ENCODE results near the gene MYPN.

MYPN gene

DNA sequence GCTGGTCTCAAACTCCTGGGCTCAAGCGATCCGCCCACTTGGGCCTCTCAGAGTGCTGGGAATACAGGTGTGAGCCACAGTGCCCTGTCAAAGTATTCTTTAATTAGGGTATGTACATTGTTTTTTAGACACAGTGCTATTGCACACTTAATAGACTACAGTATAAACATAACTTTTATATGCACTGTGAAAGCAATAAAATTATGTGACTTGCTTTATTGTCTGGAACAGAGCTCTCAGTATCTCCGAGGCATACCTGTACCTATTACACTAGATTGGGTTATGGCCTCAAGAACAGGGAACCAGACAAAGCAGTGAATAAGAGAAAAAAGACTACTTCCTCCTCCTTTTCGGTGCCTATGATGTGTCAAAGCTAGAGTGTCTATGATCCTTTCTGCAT lies 109.5 kb downstream of the MYPN start:
- no peak overlapping the region for H3K4me3 ChIP-seq (ENCODE audit: low read depth, low read length)
- no peak for TF ChIP-seq CTCF (IDR thresholded peaks at IDR 0.05; ENCODE audit: borderline replicate concordance, insufficient read depth, low read depth, low read length)

DNA sequence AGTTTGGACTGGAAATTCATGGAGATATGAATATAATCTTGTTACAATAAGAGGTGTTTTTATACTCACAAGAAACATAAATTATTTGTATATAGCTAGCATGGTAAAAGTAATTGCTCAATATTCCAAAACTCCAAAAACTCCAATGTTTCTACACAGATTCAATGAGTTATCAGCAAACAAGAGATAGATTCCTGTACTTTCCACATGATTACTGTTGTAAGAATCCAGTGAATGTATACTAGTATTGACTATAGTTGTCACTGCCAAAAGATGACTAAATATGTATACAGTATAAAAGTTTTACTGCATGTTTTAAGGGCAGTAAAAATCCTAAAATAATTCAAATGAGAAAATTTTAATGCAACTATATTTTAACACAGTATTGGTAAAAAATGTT lies 111.9 kb downstream of the MYPN start:
- H3K4me3 ChIP-seq (ENCODE audit: low read depth, low read length): no peak overlapping the region
- TF ChIP-seq CTCF (IDR thresholded peaks at IDR 0.05; ENCODE audit: borderline replicate concordance, insufficient read depth, low read depth, low read length): no peak

DNA sequence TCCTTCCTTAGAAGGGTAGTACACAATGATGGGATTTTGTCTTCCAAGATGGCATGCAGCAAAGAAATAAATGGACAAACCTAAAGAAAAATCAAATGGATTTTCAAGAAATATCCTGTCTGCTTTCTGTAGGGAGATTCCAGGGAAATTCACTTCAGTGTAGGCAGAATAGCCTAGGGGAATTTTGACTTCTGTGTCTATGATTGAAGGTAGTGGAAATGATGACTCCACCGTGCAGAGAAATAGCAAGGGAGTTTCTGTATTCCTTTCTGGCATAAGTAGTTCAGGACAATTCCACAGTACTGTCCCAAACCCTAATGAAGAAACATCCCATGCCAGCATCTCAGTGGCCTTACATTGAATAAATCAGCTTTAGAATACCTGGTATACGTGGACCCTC lies 113.1 kb downstream of the MYPN start:
- H3K4me3 ChIP-seq (ENCODE audit: low read depth, low read length): no peak overlapping the region
- no peak for TF ChIP-seq CTCF (IDR thresholded peaks at IDR 0.05; ENCODE audit: borderline replicate concordance, insufficient read depth, low read depth, low read length)

DNA sequence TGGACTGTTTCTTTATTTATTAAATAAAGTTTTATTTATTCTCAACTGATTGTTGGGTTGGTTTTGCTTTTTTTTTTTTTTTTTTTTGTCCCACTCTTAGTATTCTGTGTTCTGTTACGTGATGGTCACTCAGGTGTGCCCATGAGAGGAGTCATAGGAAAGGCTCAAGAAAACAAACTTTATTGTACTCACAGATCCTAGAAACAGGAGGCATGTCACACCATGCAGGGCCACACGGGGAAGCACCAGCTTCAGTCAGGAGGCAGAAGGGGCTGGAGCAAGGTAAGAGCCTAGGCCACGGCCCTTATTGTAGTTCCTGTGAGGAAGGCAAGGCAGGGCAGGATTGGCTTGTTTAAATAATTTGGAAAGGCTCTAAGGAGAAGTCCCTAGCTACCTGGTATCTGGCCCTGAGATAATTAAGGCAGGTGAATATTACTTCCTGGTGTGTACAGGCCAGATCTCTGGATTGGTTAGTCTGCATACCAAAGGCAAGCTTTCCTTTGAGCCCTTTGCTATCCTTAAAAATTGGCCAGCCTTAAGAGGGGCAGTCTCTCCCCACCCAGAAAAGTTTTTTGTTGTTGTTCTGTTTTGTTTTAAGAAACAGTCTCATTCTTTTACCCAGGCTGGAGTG lies 114.4 kb downstream of the MYPN start:
- TF ChIP-seq CTCF (IDR thresholded peaks at IDR 0.05; ENCODE audit: borderline replicate concordance, insufficient read depth, low read depth, low read length): peak; percentile 17; the same call in 1 of the 2 replicates
- no peak overlapping the region for H3K4me3 ChIP-seq (ENCODE audit: low read depth, low read length)

GRCh38 chr10:68224810-68225209 lies 115.5 kb downstream of the MYPN start:
- no peak for TF ChIP-seq CTCF (IDR thresholded peaks at IDR 0.05; ENCODE audit: borderline replicate concordance, insufficient read depth, low read depth, low read length)
- no peak overlapping the region for H3K4me3 ChIP-seq (ENCODE audit: low read depth, low read length)

DNA sequence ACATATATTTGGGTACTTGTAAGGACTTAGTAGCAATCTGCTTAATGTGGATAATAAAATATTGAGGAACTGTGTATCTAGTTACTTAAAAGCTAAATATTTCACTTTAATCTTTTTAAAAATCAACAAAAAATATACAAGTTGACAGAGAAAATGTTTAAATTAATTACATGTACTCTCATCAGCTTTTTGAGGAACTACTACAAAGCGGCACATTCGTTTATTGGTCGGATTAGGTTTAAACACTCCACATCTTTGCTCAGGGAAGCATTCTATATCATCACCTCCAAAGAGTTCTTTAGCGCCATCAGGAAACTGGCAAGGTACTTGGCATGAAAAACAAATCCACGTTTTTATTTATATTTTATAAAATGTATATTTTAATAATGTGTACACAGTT lies 121.0 kb downstream of the MYPN start:
- no peak for TF ChIP-seq CTCF (IDR thresholded peaks at IDR 0.05; ENCODE audit: borderline replicate concordance, insufficient read depth, low read depth, low read length)

DNA sequence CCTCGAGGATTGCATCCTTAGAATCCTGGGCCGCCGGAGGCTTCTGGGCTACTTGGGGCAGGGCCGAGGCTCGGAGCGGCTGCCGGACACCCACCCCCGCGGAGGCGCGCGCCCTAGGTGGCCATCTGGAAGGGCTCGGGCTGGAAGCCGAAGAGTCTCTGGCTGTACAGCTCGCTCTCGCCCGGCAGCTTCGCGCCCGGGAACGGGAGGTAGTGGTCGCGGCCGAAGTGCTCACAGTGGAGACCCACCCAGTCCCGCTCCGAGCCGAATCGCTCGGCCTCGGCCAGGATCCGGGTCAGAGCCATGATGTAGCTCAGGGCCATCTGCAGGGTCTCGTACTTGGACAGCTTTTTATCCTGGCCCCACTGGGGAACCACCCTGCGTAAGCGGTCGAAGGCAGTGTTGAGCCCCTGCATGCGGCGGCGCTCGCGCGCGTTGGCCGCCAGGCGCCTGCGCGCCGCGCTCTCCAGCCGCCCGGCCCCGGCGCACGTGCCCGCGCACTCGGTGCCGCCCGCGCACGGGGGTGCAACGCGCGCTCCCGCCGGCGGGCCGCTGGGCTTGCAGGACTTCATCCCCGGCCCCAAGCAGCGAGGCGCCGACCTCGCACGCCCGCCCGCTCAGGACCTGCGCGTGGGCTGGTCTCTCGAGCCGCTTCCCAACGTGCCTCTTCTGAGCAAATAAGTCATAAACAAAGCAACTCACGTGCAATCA lies 122.0 kb downstream of the MYPN start:
- 0 out of 2 replicates have a peak, but pooled peaks have one; percentile 20 for TF ChIP-seq CTCF (IDR thresholded peaks at IDR 0.05; ENCODE audit: borderline replicate concordance, insufficient read depth, low read depth, low read length)
- H3K4me3 ChIP-seq (ENCODE audit: low read depth, low read length): peak overlapping the region; percentile 62

More for the DNA sequence above, 121.0 kb downstream of the MYPN start:
- no peak overlapping the region for H3K4me3 ChIP-seq (ENCODE audit: low read depth, low read length)
